HG03025 (cell line): Measurements from ENCODE around the gene STOML1.

Source experiments
- ATAC-seq: cut with Tn5 transposase; IDR thresholded peaks from one replicate; pipeline ENCODE4 v1.9.1; 2021; ENCODE audit warnings: mild to moderate bottlenecking, moderate library complexity; ENCODE audit not compliant: unreplicated experiment, low FRiP score

Gene STOML1

GRCh38 chr15:73935547-73935946 lies 56.5 kb downstream of the STOML1 start:
- ATAC-seq, result no peak

DNA sequence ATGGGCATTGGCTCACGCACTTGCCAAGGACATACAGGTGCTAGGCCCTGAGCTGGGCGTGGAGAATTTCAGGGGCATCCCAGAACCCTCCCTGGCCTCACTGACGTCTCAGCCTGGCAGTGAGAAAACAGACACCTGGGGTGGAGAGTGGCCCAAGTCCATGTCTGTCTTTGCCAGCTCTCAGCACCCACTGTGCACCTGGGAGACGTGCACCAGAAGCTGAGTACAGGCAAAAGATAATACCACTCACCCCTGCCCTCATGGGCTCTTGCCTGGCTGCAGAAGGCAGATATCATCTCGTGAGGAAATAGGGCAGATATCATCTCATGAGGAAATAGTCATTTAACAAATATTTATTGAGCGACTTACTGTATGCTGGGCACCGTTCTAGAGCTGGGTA lies 57.8 kb downstream of the STOML1 start:
- no peak for ATAC-seq

- ATAC-seq, result no peak
Observed at GRCh38 chr15:73932381-73933191, 59.5 kb downstream of the STOML1 start.

GRCh38 chr15:73931441-73931840 lies 60.7 kb downstream of the STOML1 start:
- ATAC-seq, result no peak

DNA sequence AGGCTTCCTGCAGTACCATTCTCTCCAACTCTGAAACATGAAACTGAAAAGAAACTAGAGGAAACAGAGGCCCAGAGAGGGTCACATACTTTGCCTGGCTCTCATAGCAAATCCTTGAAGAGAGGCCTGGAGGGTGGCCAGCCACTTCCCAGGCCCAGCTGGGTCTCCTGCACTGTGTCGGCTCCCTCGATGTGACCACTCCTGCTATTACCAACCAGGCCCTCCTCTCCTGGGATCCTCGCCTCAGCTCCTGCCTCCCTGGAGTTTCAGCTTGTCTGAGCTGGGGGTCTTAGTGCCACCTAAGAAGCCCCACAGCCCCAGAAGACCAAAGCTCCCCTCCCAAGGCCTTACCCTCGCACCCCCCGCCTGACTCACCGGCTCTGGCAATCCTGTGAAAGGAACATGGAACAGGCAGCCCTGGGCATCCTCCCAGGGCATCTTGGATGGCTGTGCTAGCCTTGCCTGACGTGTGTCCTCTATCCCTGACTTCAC lies 61.3 kb downstream of the STOML1 start:
- ATAC-seq, result no peak

- ATAC-seq, result no peak
Observed at GRCh38 chr15:73930371-73930770, 61.7 kb downstream of the STOML1 start.

- no peak for ATAC-seq
Observed at GRCh38 chr15:73928971-73929627, 63.0 kb downstream of the STOML1 start.
